Stimulated activated CD4-positive, alpha-beta T cell treated with anti-CD3 and anti-CD28 coated beads, Interleukin-4, amount 100 ng/mL, for 24 hours (primary cell): ENCODE data around the gene GALNT18.

Source experiments
- DNase-seq: peaks from one replicate; pipeline ENCODE4 v3.0.0-alpha.2; 2020

Gene GALNT18

GRCh38 chr11:11335043-11335442 lies 286.8 kb downstream of the GALNT18 start:
- DNase-seq: no peak

GRCh38 chr11:11334607-11335006 lies 287.2 kb downstream of the GALNT18 start:
- no peak for DNase-seq

DNA sequence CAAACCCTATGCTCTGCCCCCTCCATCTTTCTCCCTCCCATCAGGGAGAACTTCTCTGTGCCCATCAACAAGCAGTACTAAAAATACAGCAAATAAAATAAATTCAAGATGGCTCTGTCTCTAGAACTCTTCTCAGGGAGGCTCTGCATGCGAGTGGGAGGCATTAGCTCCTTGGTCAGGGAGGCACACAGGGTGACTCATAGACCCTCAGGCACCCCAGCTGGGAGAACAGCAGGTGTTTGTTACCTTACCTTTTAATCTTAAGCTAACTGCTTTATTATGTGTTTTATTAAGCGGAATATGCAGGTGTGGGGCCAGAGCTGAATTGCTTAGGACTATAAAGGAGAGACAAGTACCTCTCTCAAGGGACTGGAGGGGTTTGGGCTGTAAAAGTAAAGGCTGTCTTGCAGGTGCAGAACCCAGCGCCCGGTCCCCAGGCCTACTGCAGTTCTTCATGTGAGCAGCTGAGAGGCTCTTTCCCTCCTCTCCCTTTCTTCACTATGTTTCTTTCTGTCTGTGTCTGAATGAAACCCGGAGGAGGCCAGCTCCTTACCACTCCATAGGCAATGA lies 289.6 kb downstream of the GALNT18 start:
- no peak for DNase-seq

- DNase-seq: no peak
Observed at GRCh38 chr11:11329062-11329806, 292.6 kb downstream of the GALNT18 start.

GRCh38 chr11:11324090-11324489 lies 297.7 kb downstream of the GALNT18 start:
- no peak for DNase-seq

DNA sequence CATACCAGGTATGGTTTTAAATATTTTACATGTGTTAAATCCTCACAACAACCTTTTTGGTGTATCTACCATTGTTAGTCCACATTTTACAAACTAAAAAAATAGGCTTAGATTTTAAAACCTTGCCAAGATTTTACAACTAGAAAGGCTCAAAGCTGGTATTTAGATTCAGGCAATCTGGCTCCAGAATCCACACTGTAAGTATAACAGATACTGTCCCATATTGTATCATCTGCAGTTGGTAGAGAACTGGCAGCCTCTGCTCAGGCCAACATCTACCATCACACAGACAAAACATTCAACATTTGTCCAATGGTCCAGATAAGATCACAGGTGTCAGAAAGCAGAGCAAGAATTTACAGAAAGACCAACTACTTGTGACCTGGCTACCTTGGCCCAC lies 299.7 kb downstream of the GALNT18 start:
- DNase-seq: no peak

GRCh38 chr11:11320825-11321224 lies 301.0 kb downstream of the GALNT18 start:
- DNase-seq: no peak

GRCh38 chr11:11318961-11319360 lies 302.8 kb downstream of the GALNT18 start:
- no peak for DNase-seq

DNA sequence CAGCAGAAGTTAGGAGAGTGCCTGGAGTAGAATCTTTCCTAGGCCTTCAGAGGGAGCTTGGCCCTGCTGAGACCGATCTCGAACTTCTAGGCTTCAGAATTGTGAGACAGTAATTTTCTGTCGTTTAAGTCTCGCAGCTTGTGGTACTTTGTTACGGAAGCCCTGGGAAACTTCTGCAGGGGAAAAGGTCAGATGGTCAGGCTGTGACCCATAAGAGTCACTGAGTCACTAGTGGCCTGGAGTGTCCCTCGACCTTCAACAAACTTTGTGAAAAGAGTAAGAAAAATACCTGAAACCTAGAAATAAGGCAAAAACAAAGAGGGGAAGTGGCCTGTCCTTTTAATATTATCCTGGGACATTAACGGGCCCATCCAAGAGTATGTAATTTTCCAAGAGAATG lies 303.3 kb downstream of the GALNT18 start:
- no peak for DNase-seq

DNA sequence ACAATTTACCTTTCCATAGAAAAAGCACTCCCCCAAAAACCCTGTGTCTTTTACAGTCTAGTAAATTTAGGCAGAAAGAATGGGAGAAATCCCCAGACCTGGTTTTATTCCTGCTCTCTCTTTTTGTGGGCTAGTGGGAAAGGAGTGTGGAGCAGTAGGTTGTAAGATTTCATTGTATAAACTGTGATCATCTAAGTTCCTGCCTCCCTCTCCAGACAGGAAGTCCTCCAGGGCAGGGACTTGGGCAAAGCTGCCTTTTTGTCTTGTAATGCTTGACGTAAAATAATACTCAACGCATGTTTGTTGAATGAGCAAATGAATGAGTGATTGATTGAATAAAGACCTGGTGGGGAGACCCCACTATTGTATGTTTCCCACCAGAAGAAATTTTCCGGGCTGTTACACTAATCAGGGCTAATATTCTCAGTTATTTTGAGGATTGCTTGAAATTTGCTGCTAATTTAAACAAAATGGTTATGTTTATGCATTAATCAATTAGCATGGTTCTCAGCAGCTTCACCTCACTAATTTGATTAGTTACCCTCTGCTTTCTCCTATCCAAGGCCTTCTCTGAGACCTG lies 305.1 kb downstream of the GALNT18 start:
- DNase-seq: no peak

GRCh38 chr11:11313902-11314692 lies 307.7 kb downstream of the GALNT18 start:
- DNase-seq: no peak

DNA sequence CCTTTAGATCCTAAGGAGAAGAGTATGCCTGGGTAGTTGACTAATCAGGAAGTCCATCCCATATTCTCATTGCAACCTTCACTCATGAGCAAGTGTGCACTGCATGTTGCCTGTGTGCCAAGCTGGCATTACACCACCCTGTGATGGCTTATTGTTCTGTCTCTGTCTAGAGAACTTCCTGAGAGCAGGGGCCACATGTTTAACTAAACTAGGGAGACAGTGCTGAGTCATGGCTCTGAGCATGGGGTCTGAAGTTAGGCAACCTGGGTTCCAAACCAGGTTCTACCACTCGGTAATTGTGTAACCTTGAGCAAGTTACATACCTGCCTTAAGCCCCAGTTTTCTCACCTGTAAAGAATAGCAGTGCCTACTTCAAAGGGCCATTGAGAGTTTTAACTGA lies 308.4 kb downstream of the GALNT18 start:
- DNase-seq: no peak

DNA sequence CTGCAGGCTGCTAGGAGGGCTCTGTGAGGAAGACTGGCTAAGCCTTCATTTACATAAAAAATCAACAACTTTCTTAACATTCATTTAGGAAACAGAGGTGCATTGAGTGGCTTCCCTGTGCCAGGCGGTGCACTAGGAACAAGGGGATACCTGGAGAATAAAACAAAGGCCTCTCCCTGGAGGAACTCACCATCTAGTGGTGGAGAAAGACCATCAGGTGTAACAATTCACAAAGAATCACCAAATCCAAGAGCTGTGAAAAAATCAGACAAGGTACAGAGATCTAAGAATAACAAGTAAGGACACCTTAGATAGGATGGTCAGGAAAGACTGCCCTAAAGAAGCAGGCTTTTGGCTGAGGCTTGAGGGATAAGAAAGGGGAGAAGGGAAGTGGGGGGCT lies 309.1 kb downstream of the GALNT18 start:
- no peak for DNase-seq

DNA sequence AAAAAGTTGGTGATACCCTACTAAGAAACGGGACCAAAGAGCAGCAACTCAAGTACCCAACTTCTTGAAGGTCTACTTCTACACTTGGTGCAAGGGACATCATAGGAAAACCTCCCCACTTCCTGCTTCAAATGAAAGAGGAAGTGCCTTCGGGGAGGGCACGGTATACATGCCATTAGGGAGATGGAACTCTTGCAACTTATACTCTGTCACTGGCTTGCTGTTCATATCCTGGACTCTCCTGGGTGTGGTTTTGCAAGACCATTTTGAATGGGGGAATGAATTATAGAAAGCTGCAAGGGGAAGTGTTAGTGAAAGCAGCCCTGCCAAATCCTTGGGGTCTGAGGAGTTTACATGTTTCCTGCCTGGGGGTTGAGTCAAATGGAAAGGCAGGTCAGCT lies 310.6 kb downstream of the GALNT18 start:
- DNase-seq: no peak

DNA sequence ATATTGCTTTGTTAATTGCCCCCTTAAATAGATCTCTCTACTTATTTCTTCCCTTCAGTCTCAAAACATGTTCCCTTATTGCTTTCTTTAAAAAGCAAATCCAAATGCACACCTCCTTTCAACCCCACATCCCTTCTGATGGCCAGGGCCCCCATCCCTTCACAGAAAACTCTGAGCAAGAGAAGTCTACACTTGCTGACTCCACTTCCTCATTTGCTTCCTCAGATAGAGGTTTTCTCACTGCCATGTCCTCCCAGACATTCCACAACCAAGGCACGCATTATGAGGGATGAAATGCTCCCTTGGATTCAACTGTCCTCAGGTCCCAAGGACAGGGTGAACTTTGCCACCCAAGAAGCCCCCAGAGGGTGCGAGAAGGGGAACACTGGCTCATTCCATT lies 311.9 kb downstream of the GALNT18 start:
- DNase-seq: no peak

- no peak for DNase-seq
Observed at GRCh38 chr11:11308249-11308648, 313.6 kb downstream of the GALNT18 start.

GRCh38 chr11:11306855-11307254 lies 314.9 kb downstream of the GALNT18 start:
- no peak for DNase-seq

GRCh38 chr11:11304550-11304949 lies 317.3 kb downstream of the GALNT18 start:
- DNase-seq: no peak

DNA sequence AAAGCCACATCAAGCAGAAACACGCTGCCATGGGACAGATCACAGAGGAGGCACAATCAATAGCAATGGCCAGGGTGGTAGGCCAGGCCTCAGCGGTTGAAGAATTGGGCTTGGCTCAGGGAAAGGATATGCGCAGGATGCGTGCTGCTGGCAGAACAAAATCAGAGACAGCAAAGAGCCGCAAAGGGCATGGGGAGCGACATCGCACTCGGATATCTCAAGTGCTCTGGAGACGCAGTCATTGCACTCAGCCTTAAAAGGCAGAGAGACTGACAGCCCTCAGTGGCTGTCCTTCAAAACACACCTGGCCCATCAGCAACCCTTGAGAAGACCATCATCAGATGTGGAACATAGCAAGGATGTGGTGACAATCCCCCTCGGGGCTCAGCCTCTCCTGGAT lies 319.2 kb downstream of the GALNT18 start:
- DNase-seq: no peak

- no peak for DNase-seq
Observed at GRCh38 chr11:11301212-11301611, 320.6 kb downstream of the GALNT18 start.

GRCh38 chr11:11297578-11297977 lies 324.2 kb downstream of the GALNT18 start:
- no peak for DNase-seq

DNA sequence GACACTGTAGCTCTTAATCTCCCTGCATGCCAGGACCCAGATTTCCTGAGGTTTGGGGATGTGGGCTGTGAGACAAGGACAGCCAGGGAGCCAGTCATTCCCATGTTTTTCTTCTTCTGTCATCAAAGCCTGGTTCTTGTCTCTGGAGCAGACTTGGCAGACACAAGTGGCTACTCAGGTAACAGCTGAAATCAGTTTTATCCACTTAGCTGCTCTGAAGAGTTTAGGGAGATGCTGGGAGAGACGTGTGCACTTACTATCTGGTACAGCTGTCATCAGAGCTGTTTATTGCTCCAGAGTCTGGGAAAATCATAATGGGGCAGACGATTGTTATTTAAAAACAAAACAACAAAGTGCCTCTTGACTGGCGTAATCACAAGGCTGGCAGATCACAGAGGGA lies 325.4 kb downstream of the GALNT18 start:
- DNase-seq: no peak

DNA sequence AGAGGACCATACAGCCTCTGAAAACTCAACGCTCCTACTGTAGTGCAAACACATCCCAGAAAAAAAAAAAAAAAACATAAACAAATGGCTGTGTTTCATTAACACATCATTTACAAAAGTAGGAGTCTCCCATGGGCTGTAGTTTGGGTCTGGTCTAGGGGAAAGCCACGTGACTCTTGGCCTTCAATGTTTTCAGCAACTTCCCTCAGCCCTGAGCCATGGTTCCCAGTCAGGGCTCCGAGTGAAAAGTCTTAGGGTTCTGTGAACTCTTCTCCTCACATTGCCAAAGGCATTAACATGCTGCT lies 327.3 kb downstream of the GALNT18 start:
- no peak for DNase-seq
